ENCODE data around the gene ARID1A.

The ARID1A gene

GRCh38 chr1:26768755-26769154 lies 72.9 kb downstream of the ARID1A start:
- peak; percentile 43 for DNase-seq

DNA sequence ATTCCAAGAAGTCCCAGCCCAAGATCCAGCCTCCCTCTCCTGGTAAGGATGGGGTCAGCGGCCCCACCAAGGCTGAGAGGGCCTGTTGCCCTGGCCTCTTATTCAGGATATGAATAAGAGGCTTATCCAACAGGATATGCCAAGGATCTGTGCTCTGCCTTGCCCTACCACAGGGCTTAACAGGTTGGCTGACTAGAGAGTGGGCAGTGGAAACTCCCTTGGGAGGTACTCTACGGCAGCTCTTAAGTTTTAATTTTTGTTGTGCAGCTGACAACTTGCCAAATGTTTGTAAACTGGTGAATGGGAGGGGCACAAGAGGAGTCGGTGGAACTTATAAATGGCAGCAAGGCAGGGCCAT lies 75.4 kb downstream of the ARID1A start:
- DNase-seq: no peak

GRCh38 chr1:26771643-26772321 lies 76.0 kb downstream of the ARID1A start:
- DNase-seq: peak; percentile 12

DNA sequence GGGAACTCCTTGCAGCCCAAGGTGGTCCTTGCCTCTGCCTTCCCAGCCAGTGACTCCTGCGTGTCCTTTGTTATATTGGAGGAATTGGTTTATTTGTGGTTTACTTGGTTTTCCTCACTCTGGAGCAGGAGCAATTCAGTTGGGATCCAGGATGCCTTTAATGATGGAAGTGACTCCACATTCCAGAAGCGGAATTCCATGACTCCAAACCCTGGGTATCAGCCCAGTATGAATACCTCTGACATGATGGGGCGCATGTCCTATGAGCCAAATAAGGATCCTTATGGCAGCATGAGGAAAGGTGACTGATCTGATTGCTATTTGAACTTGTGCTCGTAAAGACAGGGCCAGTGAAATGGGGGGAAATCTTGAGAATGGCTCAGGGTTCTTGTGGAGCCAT lies 76.9 kb downstream of the ARID1A start:
- DNase-seq: no peak

GRCh38 chr1:26774462-26774861 lies 78.6 kb downstream of the ARID1A start:
- no peak for DNase-seq

DNA sequence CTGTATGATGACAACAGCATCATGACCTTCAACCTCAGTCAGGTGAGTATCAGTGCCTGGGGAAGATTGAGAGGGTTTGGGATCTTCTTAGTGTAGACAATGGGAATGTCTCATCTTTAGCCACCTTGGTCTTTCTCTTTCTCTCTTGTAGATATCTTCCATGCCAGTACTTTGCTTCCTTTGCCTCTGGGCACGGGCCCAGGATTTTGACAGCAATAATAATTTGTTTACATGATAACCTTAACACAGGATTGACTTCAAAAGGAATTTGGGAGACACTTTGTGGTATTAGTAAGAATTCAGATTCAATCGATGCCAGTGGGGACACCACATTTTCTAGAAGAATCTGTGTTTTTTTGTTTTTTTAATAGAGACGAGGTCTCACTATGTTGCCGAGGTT lies 79.9 kb downstream of the ARID1A start:
- DNase-seq: no peak

- DNase-seq: no peak
Observed at GRCh38 chr1:26779098-26779668, 83.4 kb downstream of the ARID1A start.

GRCh38 chr1:26780344-26780957 lies 84.6 kb downstream of the ARID1A start:
- DNase-seq: no peak

GRCh38 chr1:26781206-26781825 lies 85.5 kb downstream of the ARID1A start:
- DNase-seq: no peak

DNA sequence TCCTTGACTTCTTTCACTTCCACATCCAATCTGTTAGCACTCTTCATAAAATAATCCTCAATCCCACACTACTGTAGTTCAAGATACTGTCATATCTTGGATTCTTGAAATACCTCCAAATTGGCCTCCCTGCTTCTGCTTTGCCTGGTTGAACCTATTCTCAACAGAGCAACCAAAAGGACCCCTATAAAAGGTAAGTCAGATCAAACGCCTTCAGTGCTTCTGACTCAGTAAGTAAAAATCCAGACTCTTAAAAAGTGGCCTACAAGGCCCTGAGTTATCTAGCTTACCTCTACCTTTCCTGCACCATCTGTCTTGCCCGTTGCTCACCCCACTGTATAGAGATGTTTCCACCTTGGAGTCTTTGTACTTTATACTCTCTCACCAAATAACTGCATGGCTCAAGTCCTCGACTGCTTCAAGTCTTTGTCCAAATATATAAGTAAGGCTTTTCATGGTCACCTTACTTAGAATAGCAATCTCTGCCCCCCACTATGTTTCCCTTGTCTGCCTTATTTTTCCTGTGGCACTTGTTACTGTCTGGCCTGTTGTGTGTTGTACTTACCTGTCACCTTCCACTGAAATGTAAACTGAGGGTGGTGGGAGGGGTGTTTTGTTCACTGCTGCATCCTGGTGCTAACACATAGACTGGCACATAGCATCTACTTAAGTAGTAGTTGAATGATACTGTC lies 86.9 kb downstream of the ARID1A start:
- no peak for DNase-seq

GRCh38 chr1:26783646-26784022 lies 87.8 kb downstream of the ARID1A start:
- DNase-seq: no peak

GRCh38 chr1:26784023-26784871 lies 88.4 kb downstream of the ARID1A start:
- peak; percentile 81 for DNase-seq

GRCh38 chr1:26784886-26785285 lies 89.1 kb downstream of the ARID1A start:
- no peak for DNase-seq

GRCh38 chr1:26785611-26786436 lies 90.0 kb downstream of the ARID1A start:
- DNase-seq: peak; percentile 48

DNA sequence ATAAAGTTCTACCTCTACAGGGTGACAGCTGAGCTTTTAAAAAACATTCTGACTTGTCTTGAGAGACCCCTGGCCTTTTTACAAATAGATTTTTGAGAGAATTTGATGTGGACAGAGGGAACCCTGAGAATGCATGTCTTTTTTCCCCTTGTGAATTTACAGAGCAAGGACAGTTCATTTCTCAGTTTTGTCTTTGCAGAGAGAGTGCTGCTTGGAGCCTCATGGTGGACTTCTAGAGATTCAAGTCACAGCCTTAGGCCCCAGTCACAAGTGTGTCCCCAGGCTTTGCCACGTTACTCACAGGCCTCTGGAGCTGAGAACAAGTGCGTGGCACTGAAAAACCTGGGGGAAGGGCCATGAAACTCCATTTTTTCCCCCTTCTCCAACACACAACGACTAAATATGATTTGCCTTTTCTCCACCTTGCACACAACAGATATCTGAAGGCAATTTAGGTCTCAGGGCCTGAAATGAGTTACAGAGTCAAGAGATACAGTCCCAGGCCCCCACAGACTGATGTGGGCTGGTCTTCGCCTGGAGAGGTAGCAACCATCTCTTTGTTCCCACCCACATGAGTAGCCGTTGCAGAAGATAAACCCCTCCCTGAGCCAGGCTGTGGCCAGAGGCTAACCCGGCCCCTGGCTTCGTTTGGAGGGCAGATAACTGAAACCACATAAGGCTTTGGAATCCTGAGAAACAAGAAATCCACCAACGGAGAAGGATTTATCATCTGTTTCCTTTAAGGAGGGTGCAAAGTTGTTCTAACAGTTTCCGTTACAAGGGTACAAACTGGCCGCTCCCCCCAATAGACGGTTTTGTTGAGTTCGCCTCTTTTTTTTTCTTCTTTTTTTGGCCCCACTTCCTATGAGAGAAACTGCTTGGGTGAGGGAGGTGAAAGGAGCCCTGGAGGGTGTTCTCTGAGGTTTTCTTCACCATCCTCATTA lies 90.9 kb downstream of the ARID1A start:
- DNase-seq: peak; percentile 74

DNA sequence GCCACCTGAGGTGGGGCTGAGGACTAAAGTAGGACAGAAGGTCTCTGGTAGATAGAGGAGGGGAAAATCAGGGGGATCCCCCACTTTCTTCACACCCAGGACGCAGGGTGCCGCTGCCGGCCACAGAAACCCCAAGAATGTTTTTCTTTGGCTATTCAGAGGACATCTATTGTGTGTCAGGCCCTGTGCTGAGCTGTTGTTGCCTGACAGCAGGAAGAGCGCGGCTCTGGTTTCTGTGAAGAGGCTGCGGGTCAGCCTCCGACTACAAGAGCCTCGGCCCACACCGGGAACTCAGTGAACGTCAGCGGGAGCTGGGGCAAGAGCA lies 91.5 kb downstream of the ARID1A start:
- DNase-seq: no peak

GRCh38 chr1:26787706-26788514 lies 92.1 kb downstream of the ARID1A start, which contains the start of gene PIGV:
TSS of gene PIGV (plus strand) at chr1:26787950. CDS start at chr1:26790816, 2,866 bp downstream.
- peak; percentile 91 for DNase-seq

DNA sequence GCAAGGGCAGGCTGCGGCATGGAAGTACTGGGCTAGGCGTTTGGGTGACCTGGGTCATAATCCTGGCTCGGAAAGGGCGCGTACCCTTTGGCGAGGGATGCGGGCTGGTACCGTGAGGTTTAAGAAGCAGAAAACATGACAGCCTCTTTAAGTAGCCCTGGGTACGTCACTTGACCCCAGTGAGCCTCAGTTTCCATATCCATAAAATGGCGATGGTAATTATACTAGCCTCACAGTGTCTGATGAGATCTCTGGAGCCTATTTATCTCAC lies 92.6 kb downstream of the ARID1A start:
- no peak for DNase-seq

DNA sequence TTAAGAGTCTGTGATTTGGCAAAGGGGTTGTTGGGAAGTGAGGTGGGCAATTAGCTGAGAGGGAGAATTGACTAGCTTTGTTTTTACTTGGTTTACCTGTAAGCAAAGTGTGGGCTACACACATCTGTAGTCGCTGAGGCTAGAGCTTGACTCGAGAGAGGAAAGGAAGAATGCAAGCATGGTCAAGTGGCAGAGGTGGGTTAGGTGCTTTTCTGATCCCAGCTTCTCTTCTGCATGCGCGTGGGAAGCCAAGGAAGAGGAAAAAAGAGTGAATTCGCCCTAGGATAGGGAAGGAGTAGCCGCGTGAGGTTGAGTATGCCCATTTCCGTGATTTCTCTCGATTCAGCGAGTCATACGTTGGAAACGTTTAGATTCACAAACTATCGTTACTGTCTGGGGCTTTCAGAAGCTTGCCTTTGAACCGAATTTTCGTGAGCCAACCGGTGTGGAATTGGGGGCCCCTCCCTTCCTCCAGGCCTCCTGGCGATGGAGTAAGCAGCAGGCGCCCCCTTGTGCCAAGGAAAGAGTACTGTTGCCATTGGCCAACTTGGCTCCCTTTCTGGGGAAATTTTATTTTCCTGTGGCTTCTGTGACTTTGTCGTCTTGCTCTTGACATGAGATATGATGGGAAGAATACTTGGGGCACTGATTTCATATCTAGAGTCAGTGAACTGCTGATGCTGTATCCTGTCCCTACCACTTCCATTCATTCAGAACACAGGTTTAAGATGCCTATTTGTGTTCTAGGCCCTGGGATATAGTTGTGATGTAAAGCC lies 93.2 kb downstream of the ARID1A start:
- peak; percentile 88 for DNase-seq

Measured in NCI-H2227 treated with DMSO at 0.1 percent for 48 hours (cell line).